ENCODE data around the gene ID4. TPM values are rescaled to one million over a fixed set of nuclear protein-coding genes. Genes with fewer than 3 reads are reported as not detected.
"Not testable (repeated sequence)": the region's sequence is repeated elsewhere in the genome, so short reads cannot be mapped to it uniquely, and the experiment has no call there.

Gene ID4
- total RNA-seq, 1 donor from 2014 or later, result 103 TPM

GRCh38 chr6:19852090-19852457 lies 14.9 kb downstream of the ID4 start:
- Histone ChIP-seq H3K36me3 (no peaks in the 10 kb centered on the region), H3K27me3 (no peaks in the 10 kb centered on the region), H3K4me3 (no peak overlapping the region), H3K9me3 (no peaks in the 10 kb centered on the region), H3K4me1 (peaks cover 5 to 15% of the 10 kb centered on the region in 2 donors), H3K27ac (no peak overlapping the region)
- DNase-seq (ENCODE audit: low spot score in 2 of 2), result no peak
- TF ChIP-seq, protein P1, sequence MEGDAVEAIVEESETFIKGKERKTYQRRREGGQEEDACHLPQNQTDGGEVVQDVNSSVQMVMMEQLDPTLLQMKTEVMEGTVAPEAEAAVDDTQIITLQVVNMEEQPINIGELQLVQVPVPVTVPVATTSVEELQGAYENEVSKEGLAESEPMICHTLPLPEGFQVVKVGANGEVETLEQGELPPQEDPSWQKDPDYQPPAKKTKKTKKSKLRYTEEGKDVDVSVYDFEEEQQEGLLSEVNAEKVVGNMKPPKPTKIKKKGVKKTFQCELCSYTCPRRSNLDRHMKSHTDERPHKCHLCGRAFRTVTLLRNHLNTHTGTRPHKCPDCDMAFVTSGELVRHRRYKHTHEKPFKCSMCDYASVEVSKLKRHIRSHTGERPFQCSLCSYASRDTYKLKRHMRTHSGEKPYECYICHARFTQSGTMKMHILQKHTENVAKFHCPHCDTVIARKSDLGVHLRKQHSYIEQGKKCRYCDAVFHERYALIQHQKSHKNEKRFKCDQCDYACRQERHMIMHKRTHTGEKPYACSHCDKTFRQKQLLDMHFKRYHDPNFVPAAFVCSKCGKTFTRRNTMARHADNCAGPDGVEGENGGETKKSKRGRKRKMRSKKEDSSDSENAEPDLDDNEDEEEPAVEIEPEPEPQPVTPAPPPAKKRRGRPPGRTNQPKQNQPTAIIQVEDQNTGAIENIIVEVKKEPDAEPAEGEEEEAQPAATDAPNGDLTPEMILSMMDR (IDR thresholded peaks at IDR 0.05), result peak in 1 of 3 experiments; percentile 1
- intact Hi-C loops (cut with DNase I), result loop anchor here (2.0 to 10.0 kb wide), 4 partner anchors 440 to 1327 kb away; no protein-coding TSS in a partner anchor

- H3K4me3 ChIP-seq, result no peak overlapping the region
Observed at GRCh38 chr6:19852927-19853326, 15.8 kb downstream of the ID4 start.

GRCh38 chr6:19854421-19855015 lies 17.3 kb downstream of the ID4 start:
- H3K27me3 ChIP-seq; DNase-seq (ENCODE audit: low spot score in 2 of 2): not testable (repeated sequence)
- intact Hi-C loops (cut with DNase I), result loop anchor here (5.0 to 10.0 kb wide), 3 partner anchors 442 to 1330 kb away; no protein-coding TSS in a partner anchor

More at GRCh38 chr6:19852927-19853326, 15.8 kb downstream of the ID4 start:
- Histone ChIP-seq H3K4me1 (peaks cover 5 to 15% of the 10 kb centered on the region in 2 donors), H3K9me3 (no peaks in the 10 kb centered on the region), H3K27ac (no peak overlapping the region), H3K27me3 (no peaks in the 10 kb centered on the region), H3K36me3 (no peaks in the 10 kb centered on the region)
- TF ChIP-seq, protein P1 (IDR thresholded peaks at IDR 0.05), result no peak
- no peak for DNase-seq (ENCODE audit: low spot score in 2 of 2)
- intact Hi-C loops (cut with DNase I), result loop anchor here (2.0 to 10.0 kb wide), 4 partner anchors 441 to 1328 kb away; no protein-coding TSS in a partner anchor

GRCh38 chr6:19855536-19855935 lies 18.4 kb downstream of the ID4 start:
- H3K27me3 ChIP-seq, result no peaks in the 10 kb centered on the region
- H3K27ac ChIP-seq, result no peak overlapping the region
- DNase-seq (ENCODE audit: low spot score in 2 of 2), result no peak
- H3K9me3 ChIP-seq, result no peaks in the 10 kb centered on the region
- TF ChIP-seq, protein P1 (IDR thresholded peaks at IDR 0.05), result no peak
- H3K4me1 ChIP-seq, result peaks cover 5 to 8% of the 10 kb centered on the region in 2 donors
- no peaks in the 10 kb centered on the region for H3K36me3 ChIP-seq
- intact Hi-C loops (cut with DNase I), result loop anchor here (10.0 kb wide), 1 partner anchor 1331 kb away; no protein-coding TSS in a partner anchor
- no peak overlapping the region for H3K4me3 ChIP-seq

More at GRCh38 chr6:19854421-19855015, 17.3 kb downstream of the ID4 start:
- H3K4me3 ChIP-seq, H3K36me3 ChIP-seq, H3K9me3 ChIP-seq, H3K27ac ChIP-seq: not testable (repeated sequence)
- H3K4me1 ChIP-seq, result peaks cover 5 to 12% of the 10 kb centered on the region in 2 donors

- no peaks in the 10 kb centered on the region for H3K9me3 ChIP-seq
- H3K4me1 ChIP-seq, result no peaks in the 10 kb centered on the region
- intact Hi-C loops (cut with DNase I), result loop anchor here (10.0 kb wide), 1 partner anchor 1332 kb away; no protein-coding TSS in a partner anchor
- TF ChIP-seq, protein P1 (IDR thresholded peaks at IDR 0.05), result no peak
- H3K27ac ChIP-seq, result no peak overlapping the region
- no peak overlapping the region for H3K4me3 ChIP-seq
- H3K36me3 ChIP-seq, result no peaks in the 10 kb centered on the region
- H3K27me3 ChIP-seq, result no peaks in the 10 kb centered on the region
- DNase-seq (ENCODE audit: low spot score in 2 of 2), result no peak
Observed at GRCh38 chr6:19857139-19857538, 20.0 kb downstream of the ID4 start.

DNA sequence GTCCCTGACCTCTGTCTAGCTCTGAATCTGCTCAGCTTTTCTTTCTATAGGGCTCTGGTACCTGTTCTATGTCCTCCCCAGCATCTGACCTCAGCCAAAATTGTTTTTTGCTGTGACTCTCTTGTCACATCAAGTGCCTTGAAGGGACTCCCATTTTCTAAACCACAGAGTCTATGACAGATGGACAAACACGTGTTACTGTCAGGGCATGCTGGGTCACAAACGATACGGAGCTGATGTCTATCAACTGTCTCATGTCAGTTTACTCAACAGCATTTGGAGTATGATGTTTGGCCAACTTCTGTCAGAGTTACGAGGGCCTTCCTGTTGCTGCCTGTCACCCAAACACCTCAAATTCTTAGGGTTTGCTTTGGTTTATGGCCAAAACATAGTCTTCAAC lies 20.5 kb downstream of the ID4 start:
- no peaks in the 10 kb centered on the region for H3K4me1 ChIP-seq
- H3K27me3 ChIP-seq, result no peaks in the 10 kb centered on the region
- intact Hi-C loops (cut with DNase I), result loop anchor here (10.0 kb wide), 1 partner anchor 1333 kb away; no protein-coding TSS in a partner anchor
- no peak overlapping the region for H3K27ac ChIP-seq
- no peak for DNase-seq (ENCODE audit: low spot score in 2 of 2)
- no peaks in the 10 kb centered on the region for H3K9me3 ChIP-seq
- no peaks in the 10 kb centered on the region for H3K36me3 ChIP-seq
- TF ChIP-seq, protein P1 (IDR thresholded peaks at IDR 0.05), result no peak
- no peak overlapping the region for H3K4me3 ChIP-seq

All from ascending aorta (tissue), 2 donors.